Urinary bladder (tissue), 4 donors: Measurements from ENCODE around the gene UBE2F. TPM values are rescaled to one million over a fixed set of nuclear protein-coding genes. Genes with fewer than 3 reads are reported as not detected.

Experiments used
- DNase-seq: peaks from one replicate; pipeline ENCODE4 v3.0.0-alpha.2; 2015; ENCODE audit errors: extremely low spot score
- H3K27ac ChIP-seq: one replicate; pipeline ENCODE4 v1.5.1; 2013; ENCODE audit warnings: low read depth, mild to moderate bottlenecking, moderate library complexity
- H3K36me3 ChIP-seq: one replicate; pipeline ENCODE4 v1.6.1; 2013; ENCODE audit warnings: mild to moderate bottlenecking, moderate library complexity; ENCODE audit not compliant: insufficient read depth
- H3K4me1 ChIP-seq: one replicate; pipeline ENCODE4 v1.6.1; 2013; ENCODE audit warnings: mild to moderate bottlenecking, moderate library complexity; ENCODE audit not compliant: insufficient read depth
- H3K4me3 ChIP-seq: one replicate; pipeline ENCODE4 v1.5.1; 2013; ENCODE audit warnings: low read depth, low read length
- WGBS: extraction: QIAGEN DNeasy Blood & Tissue Kit; methylation state at CpG from one replicate; pipeline ENCODE4 v1.1.7; 2013; 5-methylcytosine and 5-hydroxymethylcytosine counted together
- polyA plus RNA-seq: library from polyadenylated mRNA; stranded (reverse); fragments of 200-250 nt; gene quantifications from one replicate; pipeline ENCODE4 v1.2.3, GENCODE V29; 2013
- total RNA-seq: library from RNA; depleted of rRNA; stranded (reverse); fragments of >200 nt; gene quantifications from one replicate; pipeline ENCODE4 v1.2.3, GENCODE V29; 2014
- donor health status: healthy with polysubstance abuse.
- donor health status: healthy.

UBE2F gene, protein sequence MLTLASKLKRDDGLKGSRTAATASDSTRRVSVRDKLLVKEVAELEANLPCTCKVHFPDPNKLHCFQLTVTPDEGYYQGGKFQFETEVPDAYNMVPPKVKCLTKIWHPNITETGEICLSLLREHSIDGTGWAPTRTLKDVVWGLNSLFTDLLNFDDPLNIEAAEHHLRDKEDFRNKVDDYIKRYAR
- total RNA-seq (25.9 TPM), polyA plus RNA-seq (38.3 TPM)

GRCh38 chr2:237966565-237967462, at the start of gene UBE2F:
Gene UBE2F, plus strand, starts transcription at chr2:237967014. Its CDS starts 6,094 bp downstream, at chr2:237973108.
- Histone ChIP-seq H3K4me3 (peak within 1 kb of the TSS; percentile 98), H3K36me3 (no peaks in the 10 kb centered on the region), H3K27ac (no peak within 1 kb of the TSS), H3K4me1 (no peaks in the 10 kb centered on the region)
- under 1% methylated on average over 123 of the region's 123 CpGs for WGBS
- peak; percentile 92 for DNase-seq

DNA sequence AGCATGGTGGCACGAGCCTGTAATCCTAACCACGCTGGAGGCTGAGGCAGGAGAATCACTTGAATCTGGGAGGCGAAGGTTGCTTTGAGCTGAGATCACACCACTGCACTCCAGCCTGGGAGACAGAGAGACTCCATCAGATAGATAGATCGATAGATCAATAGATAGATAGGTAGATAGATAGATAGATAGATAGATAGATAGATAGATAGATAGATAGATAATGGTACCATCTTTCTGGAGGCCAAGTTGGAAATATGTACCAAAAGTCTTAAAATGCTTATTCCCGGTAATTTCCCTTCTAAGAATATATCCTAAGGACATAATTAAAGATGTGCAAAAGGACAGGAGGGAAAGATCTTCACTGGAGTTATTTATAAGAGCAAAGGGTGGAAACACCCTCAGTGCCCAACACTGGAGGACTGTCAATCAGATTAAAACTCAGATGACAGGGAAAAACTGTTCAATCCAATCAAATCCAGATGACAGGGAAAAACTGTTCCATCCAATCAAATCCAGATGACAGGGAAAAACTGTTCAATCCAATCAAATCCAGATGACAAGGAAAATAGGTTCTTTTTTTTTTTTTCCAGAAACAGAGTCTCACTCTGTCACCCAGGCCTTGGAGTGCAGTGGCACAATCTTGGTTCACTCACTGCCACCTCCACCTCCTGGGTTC, 49.0 kb upstream of the UBE2F start:
- Histone ChIP-seq H3K4me1 (no peaks in the 10 kb centered on the region), H3K27ac (no peak overlapping the region), H3K4me3 (no peak overlapping the region), H3K36me3 (no peaks in the 10 kb centered on the region)
- WGBS: 95% methylated on average over 5 of the region's 5 CpGs
- DNase-seq: no peak

DNA sequence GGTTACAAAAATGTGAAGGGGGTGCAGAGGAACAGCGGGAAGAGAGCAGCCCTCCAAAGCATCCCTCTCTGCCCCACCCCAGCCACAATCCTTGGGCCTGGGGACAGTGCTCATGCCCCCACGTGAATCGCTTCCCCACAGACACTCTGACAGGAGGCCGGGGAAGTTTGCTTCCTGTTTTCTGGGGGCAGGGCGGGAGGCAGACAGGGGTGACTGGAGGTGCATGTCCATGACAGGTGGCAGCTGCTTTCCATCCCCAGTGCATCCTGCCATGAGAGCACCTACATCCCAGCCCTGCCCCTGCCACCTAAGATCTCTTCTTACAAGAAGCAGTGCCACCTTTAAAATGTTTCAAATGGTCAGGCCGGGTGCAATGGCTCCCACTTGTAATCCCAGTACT, 47.2 kb upstream of the UBE2F start:
- Histone ChIP-seq H3K4me1 (no peaks in the 10 kb centered on the region), H3K27ac (no peak overlapping the region), H3K36me3 (no peaks in the 10 kb centered on the region), H3K4me3 (no peak overlapping the region)
- WGBS: 66% methylated on average over 6 of the region's 6 CpGs
- DNase-seq: no peak

- no peaks in the 10 kb centered on the region for H3K4me1 ChIP-seq
- H3K4me3 ChIP-seq: no peak overlapping the region
- DNase-seq: no peak
- WGBS: 86% methylated on average over 14 of the region's 14 CpGs
- H3K36me3 ChIP-seq: no peaks in the 10 kb centered on the region
- no peak overlapping the region for H3K27ac ChIP-seq
Observed at GRCh38 chr2:237920673-237921072, 46.1 kb upstream of the UBE2F start.

DNA sequence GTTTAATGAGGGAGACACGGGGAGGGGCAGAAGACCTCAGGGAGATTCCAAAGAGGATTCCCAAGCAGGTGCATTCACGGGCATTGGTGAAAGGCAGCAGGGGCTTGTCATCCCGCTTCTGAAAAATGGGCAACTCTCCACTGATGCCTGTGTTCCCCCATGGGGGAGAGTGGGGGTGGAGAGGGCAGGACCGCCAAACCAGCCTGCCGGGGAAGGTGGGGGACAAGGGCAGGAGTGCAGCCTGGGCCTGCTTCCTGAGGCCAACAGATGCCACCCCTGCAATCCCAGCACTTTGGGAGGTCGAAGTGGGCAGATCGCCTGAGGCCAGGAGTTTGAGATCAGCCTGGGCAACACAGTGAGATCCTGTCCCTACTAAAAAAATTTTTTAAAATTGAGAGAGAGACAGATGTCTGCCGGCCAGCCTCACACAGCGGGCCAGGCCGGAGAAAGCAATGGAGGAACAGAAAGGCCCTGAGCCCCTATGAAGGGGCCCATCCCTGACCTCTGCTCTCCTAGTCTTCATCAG, 44.8 kb upstream of the UBE2F start:
- Histone ChIP-seq H3K36me3 (no peaks in the 10 kb centered on the region), H3K4me3 (no peak overlapping the region), H3K4me1 (no peaks in the 10 kb centered on the region), H3K27ac (no peak overlapping the region)
- DNase-seq: no peak
- WGBS: 91% methylated on average over 10 of the region's 10 CpGs

DNA sequence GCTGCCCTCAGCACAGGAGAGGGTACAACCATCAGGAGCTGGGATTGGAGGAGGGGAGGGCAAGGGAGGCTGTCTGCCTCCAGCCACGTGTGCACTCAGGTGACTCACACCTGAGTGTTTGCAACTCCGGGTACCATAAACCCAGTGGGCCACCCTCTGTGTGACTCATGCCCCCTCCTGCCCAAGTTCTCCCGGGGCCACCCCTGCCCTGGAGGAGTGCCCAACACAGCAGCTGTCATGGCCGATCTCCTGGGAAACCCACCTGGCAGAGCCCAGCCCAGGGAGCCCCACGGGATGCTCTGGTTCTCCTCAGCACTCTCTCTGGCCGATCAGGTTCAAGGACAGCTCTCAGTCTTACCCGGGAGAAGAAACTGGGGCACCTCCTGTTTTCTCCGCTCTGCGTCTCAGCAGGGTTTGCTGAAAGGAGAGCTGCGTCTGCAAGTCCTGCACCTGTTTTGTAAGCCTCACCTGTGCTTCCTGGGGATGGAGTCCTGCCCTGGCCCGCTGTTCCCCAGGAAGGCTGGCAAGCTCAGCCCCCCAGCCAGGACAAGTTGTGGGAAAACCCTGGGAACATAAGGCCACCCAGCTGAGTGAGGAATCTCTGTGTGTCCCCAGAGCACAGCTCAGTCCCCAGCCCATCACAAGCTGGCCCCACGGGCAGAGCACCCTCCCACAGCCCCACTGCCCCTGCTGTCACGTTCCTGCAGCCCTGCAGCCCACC, 44.0 kb upstream of the UBE2F start:
- H3K36me3 ChIP-seq: no peaks in the 10 kb centered on the region
- peak overlapping the region; percentile 42 for H3K27ac ChIP-seq
- 66% methylated on average over 13 of the region's 13 CpGs for WGBS
- no peaks in the 10 kb centered on the region for H3K4me1 ChIP-seq
- H3K4me3 ChIP-seq: no peak overlapping the region
- no peak for DNase-seq

DNA sequence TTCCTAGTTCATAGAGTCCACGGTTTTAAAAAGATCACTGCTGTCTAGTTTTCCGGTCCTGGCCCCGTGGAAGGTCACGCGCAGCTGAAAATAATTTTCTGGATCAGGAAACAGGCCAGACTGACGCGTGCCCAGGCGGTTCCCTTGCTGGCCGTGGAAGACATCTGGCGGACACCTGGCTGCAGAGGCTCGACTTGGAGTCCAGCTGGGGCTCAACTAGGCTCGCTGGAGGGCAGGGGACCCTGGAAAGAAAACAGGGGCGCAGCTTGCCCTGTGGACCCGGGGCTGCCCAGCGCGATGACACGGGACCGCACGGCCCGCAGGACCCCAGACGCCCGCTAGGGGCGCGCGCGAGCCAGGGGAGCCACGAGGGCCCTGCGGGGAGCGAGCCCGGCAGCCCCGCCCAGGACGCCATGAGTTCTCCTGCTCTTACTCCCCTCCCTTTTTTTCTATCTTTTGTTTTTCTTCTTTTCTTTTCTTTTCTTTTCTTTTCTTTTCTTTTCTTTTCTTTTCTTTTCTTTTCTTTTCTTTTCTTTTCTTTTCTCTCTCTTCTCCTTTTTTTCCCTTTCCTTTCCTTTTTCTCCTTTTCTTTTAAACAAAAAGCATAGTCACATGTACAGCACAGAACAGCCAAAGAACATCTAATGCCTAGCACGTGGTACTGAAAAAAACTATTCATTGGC, 43.2 kb upstream of the UBE2F start:
- no peak for DNase-seq
- Histone ChIP-seq H3K4me1 (no peaks in the 10 kb centered on the region), H3K36me3 (no peaks in the 10 kb centered on the region), H3K4me3 (peak overlapping the region; percentile 34), H3K27ac (peak overlapping the region; percentile 71)
- 6% methylated on average over 33 of the region's 33 CpGs for WGBS

DNA sequence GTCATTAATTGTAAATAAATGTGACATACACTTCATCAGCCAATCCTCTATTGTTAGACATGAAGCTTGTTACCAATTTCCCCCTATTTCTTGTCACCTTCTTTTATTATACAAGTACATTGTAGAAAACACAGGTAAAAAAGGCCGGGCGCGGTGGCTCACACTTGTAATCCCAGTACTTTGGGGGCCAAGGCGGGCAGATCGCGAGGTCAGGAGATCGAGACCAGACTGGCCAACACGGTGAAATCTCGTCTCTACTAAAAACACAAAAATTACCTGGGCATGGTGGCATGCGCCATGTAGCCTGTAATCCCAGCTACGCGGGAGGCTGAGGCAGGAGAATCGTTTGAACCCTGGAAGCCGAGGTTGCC, 42.7 kb upstream of the UBE2F start:
- H3K4me3 ChIP-seq: no peak overlapping the region
- 91% methylated on average over 14 of the region's 14 CpGs for WGBS
- H3K36me3 ChIP-seq: no peaks in the 10 kb centered on the region
- H3K4me1 ChIP-seq: no peaks in the 10 kb centered on the region
- H3K27ac ChIP-seq: no peak overlapping the region
- DNase-seq: no peak

DNA sequence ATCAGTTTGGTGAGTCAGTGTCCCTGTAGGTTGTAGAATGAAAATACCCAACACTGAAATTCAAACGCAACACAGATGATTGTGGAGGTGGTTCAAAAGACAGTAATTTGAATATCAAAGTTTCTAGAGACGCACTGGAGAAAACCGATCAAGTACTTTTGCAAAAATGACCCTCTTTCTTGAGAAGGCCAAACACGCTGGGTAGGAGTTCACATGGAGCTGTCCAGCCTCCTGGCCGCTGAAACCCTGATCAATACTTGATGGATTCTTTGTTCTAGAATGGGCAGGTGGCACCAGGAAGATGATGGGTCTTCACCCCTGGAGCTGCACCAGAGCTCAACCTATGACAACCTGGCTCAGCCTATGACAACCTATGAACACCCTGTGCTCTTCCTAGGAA, 39.7 kb upstream of the UBE2F start:
- WGBS: 79% methylated on average over 5 of the region's 5 CpGs
- DNase-seq: no peak

GRCh38 chr2:237927986-237928385, 38.8 kb upstream of the UBE2F start:
- 61% methylated on average over 4 of the region's 4 CpGs for WGBS
- no peak for DNase-seq
- Histone ChIP-seq H3K4me3 (no peak overlapping the region), H3K36me3 (no peaks in the 10 kb centered on the region), H3K4me1 (no peaks in the 10 kb centered on the region), H3K27ac (no peak overlapping the region)

More for the DNA sequence above, 39.7 kb upstream of the UBE2F start:
- no peaks in the 10 kb centered on the region for H3K36me3 ChIP-seq
- H3K4me3 ChIP-seq: no peak overlapping the region
- H3K27ac ChIP-seq: no peak overlapping the region
- H3K4me1 ChIP-seq: no peaks in the 10 kb centered on the region

DNA sequence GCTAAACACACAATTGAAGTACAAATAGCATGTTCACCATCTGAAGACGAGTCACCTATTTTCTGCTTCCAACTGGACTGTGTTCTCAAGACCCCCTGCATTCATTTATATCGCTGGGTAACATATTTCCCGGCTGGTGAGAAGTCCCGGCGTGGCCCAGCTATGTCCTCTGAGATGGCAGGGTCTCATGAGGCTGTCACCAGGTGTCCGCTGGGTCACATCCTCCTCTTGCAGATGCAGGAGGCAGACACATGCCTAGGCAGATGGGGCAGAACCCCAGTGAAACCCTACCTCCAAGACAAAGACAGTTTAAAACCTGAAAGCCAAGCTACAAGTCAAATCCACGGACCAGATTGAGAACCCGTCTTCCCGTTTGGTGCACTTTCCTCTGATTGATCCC, 36.8 kb upstream of the UBE2F start:
- no peak overlapping the region for H3K4me3 ChIP-seq
- H3K36me3 ChIP-seq: no peaks in the 10 kb centered on the region
- 95% methylated on average over 9 of the region's 9 CpGs for WGBS

GRCh38 chr2:237931205-237931721, 35.6 kb upstream of the UBE2F start:
- DNase-seq: no peak
- 33% methylated on average over 9 of the region's 9 CpGs for WGBS
- Histone ChIP-seq H3K4me1 (no peaks in the 10 kb centered on the region), H3K36me3 (no peaks in the 10 kb centered on the region), H3K27ac (no peak overlapping the region), H3K4me3 (no peak overlapping the region)

More for the DNA sequence above, 36.8 kb upstream of the UBE2F start:
- H3K27ac ChIP-seq: no peak overlapping the region
- DNase-seq: no peak
- H3K4me1 ChIP-seq: no peaks in the 10 kb centered on the region
